Body of pancreas (tissue), 4 donors: ENCODE results near the gene PPP2R3B. TPM values are rescaled to one million over a fixed set of nuclear protein-coding genes. Genes with fewer than 3 reads are reported as not detected.

Experiments
- ATAC-seq: fragments of 150-250 bp; one replicate; pipeline ENCODE4 v1.9.1; 2016
- DNase-seq, 4 donors: peaks; one replicate each; pipeline ENCODE4 v3.0.0-alpha.2; 2019
- H3K27ac ChIP-seq, 4 donors: fragments of 200-600 bp; sonication (generic); 1 replicate in 3 of 4; 2 replicates in 1 of 4; pipeline versions ENCODE4 v1.5.1 to v1.6.1; 2016 to 2019; ENCODE audit warnings: mild to moderate bottlenecking in 1 of 4, mixed read lengths in 1 of 4, moderate library complexity in 1 of 4
- H3K27me3 ChIP-seq, 2 donors: fragments of 200-600 bp; sonication (generic); one replicate each; pipeline ENCODE4 v1.6.0; 2016; ENCODE audit warnings: mild to moderate bottlenecking in 1 of 2
- H3K36me3 ChIP-seq, 2 donors: fragments of 200-600 bp; sonication (generic); replicated peaks in 1 of 2; 2 replicates each; pipeline ENCODE4 v1.5.1; 2016; ENCODE audit warnings: low read depth in 2 of 2; ENCODE audit not compliant: insufficient read depth in 1 of 2
- H3K4me1 ChIP-seq: fragments of 200-600 bp; sonication (generic); one replicate; pipeline ENCODE4 v1.6.0; 2016
- H3K4me3 ChIP-seq, 2 donors: fragments of 200-600 bp; sonication (generic); 1 replicate in 1 of 2; 2 replicates in 1 of 2; pipeline ENCODE4 v1.5.1; 2016 to 2019
- H3K9me3 ChIP-seq, 3 donors: fragments of 200-600 bp; sonication (generic); 1 replicate in 2 of 3; 2 replicates in 1 of 3; pipeline ENCODE4 v1.5.1; 2016
- CTCF ChIP-seq, 7 experiments: fragments of 450-650 bp in 4 of 7; fragments of 200-600 bp in 3 of 7; sonication (generic) in 3 of 7; IDR thresholded peaks; one replicate each; pipeline ENCODE4 v1.5.1; 2016 to 2019; ENCODE audit warnings: antibody characterized with exemption in 7 of 7
- POLR2A ChIP-seq, 3 donors: fragments of 450-650 bp; IDR thresholded peaks; one replicate each; pipeline ENCODE4 v1.6.1; 2016; ENCODE audit warnings: antibody characterized with exemption in 3 of 3, mild to moderate bottlenecking in 2 of 3
- WGBS, 2 donors: methylation state at CpG; one replicate each; pipeline ENCODE4 v1.1.5; 2017; 5-methylcytosine and 5-hydroxymethylcytosine counted together
- intact Hi-C: fragments of 100-400 bp; cut with DNase I; formaldehyde crosslinking; loops from one replicate; pipeline ENCODE4 v1.15.1; 2023
- total RNA-seq, 2 donors: library from RNA; depleted of rRNA; stranded (reverse); fragments of >200 nt; gene quantifications; one replicate each; pipeline ENCODE4 v1.1.0, GENCODE V29; 2016

PPP2R3B gene
- total RNA-seq, 2 donors from 2014 or later, result 5.6 to 11.4 TPM

- intact Hi-C loops, result no loop called here
- DNase-seq, result no peak
- Histone ChIP-seq H3K36me3 (no peaks in the 10 kb centered on the region), H3K27ac (no peak overlapping the region), H3K4me1 (peaks cover 19% of the 10 kb centered on the region), H3K27me3 (peaks cover 0 to 3% of the 10 kb centered on the region in 2 donors), H3K4me3 (no peak overlapping the region), H3K9me3 (no peaks in the 10 kb centered on the region)
- no peak for ATAC-seq
- 74 to 83% methylated on average over 15 of the region's 15 CpGs for WGBS, 2 donors
- no peak for TF ChIP-seq POLR2A (IDR thresholded peaks at IDR 0.05)
- TF ChIP-seq CTCF (IDR thresholded peaks at IDR 0.05), result no peak
These were observed 14.8 kb downstream of the PPP2R3B start for GRCh38 chrX:371907-372306.

- Histone ChIP-seq H3K9me3 (no peaks in the 10 kb centered on the region), H3K4me1 (peaks cover 19% of the 10 kb centered on the region), H3K36me3 (no peaks in the 10 kb centered on the region), H3K27me3 (peaks cover 0 to 3% of the 10 kb centered on the region in 2 donors), H3K27ac (no peak overlapping the region), H3K4me3 (no peak overlapping the region)
- DNase-seq (no peak), ATAC-seq (no peak)
- intact Hi-C loops, result no loop called here
- WGBS, 2 donors, result 90 to 93% methylated on average over 20 to 48 of the region's 48 CpGs
- no peak for TF ChIP-seq POLR2A (IDR thresholded peaks at IDR 0.05)
- TF ChIP-seq CTCF (IDR thresholded peaks at IDR 0.05), result no peak
These were observed 15.6 kb downstream of the PPP2R3B start for GRCh38 chrX:370963-371745.

- DNase-seq (no peak), ATAC-seq (no peak)
- Histone ChIP-seq H3K27ac (no peak overlapping the region), H3K27me3 (peaks cover 0 to 3% of the 10 kb centered on the region in 2 donors), H3K9me3 (no peaks in the 10 kb centered on the region), H3K4me3 (no peak overlapping the region), H3K36me3 (no peaks in the 10 kb centered on the region), H3K4me1 (peaks cover 19% of the 10 kb centered on the region)
- TF ChIP-seq CTCF (IDR thresholded peaks at IDR 0.05), result no peak
- no peak for TF ChIP-seq POLR2A (IDR thresholded peaks at IDR 0.05)
- WGBS, 2 donors, result 90 to 92% methylated on average over 19 to 41 of the region's 43 CpGs
- intact Hi-C loops, result no loop called here
These were observed 16.3 kb downstream of the PPP2R3B start for GRCh38 chrX:370244-370962.

GRCh38 chrX:369563-370101 is 17.1 kb downstream of the PPP2R3B start:
- Histone ChIP-seq H3K27ac (no peak overlapping the region), H3K4me1 (peaks cover 16% of the 10 kb centered on the region), H3K27me3 (peaks cover 0 to 3% of the 10 kb centered on the region in 2 donors), H3K36me3 (no peaks in the 10 kb centered on the region), H3K4me3 (no peak overlapping the region), H3K9me3 (no peaks in the 10 kb centered on the region)
- no peak for ATAC-seq
- intact Hi-C loops, result no loop called here
- DNase-seq, result no peak
- WGBS, 2 donors, result 94% methylated on average over 15 to 33 of the region's 34 CpGs
- no peak for TF ChIP-seq CTCF (IDR thresholded peaks at IDR 0.05)
- TF ChIP-seq POLR2A (IDR thresholded peaks at IDR 0.05), result no peak
